B cell (primary cell): Measurements from ENCODE around the gene TMEM260. TPM values are rescaled to one million over a fixed set of nuclear protein-coding genes. Genes with fewer than 3 reads are reported as not detected.

Experiments
- ATAC-seq: fragments of 200-7000 bp; cut with Tn5 transposase; one replicate; pipeline ENCODE4 v1.10.0; 2021; ENCODE audit warnings: low read depth, mild to moderate bottlenecking, moderate number of reproducible peaks, moderate library complexity
- CTCF ChIA-PET: fragments of 350-600 bp; sonication (Branson Sonifier 250); formaldehyde crosslinking; loops from one replicate; lab custom pipeline; 2021; ENCODE audit warnings: antibody characterized with exemption, inconsistent platforms; lab: Charles Lee
- POLR2A ChIA-PET: fragments of 350-600 bp; sonication (Branson Sonifier 250); formaldehyde crosslinking; loops from one replicate; lab custom pipeline; 2021; ENCODE audit warnings: antibody characterized with exemption; lab: Charles Lee
- DNase-seq: peaks from one replicate; pipeline ENCODE4 v3.0.0; 2013
- H2AFZ ChIP-seq: 2 replicates; pipeline ENCODE4 v1.6.1; 2012; ENCODE audit warnings: mild to moderate bottlenecking, low read depth, low read length; ENCODE audit not compliant: insufficient read depth, poor library complexity, severe bottlenecking
- H3K27ac ChIP-seq, 2 donors: 1 replicate in 1 of 2; 2 replicates in 1 of 2; pipeline ENCODE4 v1.5.1; 2012 to 2013; ENCODE audit warnings: low read length in 2 of 2, mild to moderate bottlenecking in 2 of 2, moderate library complexity in 1 of 2
- H3K27me3 ChIP-seq, 4 experiments: fragments of 200-600 bp in 1 of 4; sonication (generic) in 1 of 4; replicated peaks in 1 of 4; 1 replicate in 2 of 4; 2 replicates in 2 of 4; pipeline versions ENCODE4 v1.6.1 to v1.7.0; 2013 to 2016; ENCODE audit warnings: low read length in 3 of 4, mild to moderate bottlenecking in 2 of 4, mixed read lengths in 1 of 4, moderate library complexity in 1 of 4; ENCODE audit not compliant: insufficient read depth in 4 of 4, control insufficient read depth in 3 of 4; ENCODE audit errors: control extremely low read depth in 1 of 4
- H3K36me3 ChIP-seq, 2 experiments: replicated peaks in 1 of 2; 1 replicate in 1 of 2; 2 replicates in 1 of 2; pipeline versions ENCODE4 v1.6.1 to v1.7.1; 2013; ENCODE audit warnings: low read length in 1 of 2; ENCODE audit not compliant: insufficient read depth in 2 of 2, control insufficient read depth in 1 of 2; ENCODE audit errors: control extremely low read depth in 1 of 2, extremely low read depth in 1 of 2
- H3K4me1 ChIP-seq, 2 donors: fragments of 200-600 bp in 1 of 2; sonication (generic) in 1 of 2; 1 replicate in 1 of 2; 2 replicates in 1 of 2; pipeline versions ENCODE4 v1.5.1 to v1.6.1; 2013 to 2017; ENCODE audit warnings: low read length in 2 of 2; ENCODE audit not compliant: control insufficient read depth in 2 of 2, insufficient read depth in 2 of 2
- H3K4me2 ChIP-seq: replicated peaks from 2 replicates; pipeline ENCODE3; 2012; ENCODE audit warnings: mild to moderate bottlenecking, low read depth, low read length; ENCODE audit not compliant: poor library complexity, severe bottlenecking
- H3K4me3 ChIP-seq, 5 experiments: fragments of 200-600 bp in 1 of 5; sonication (generic) in 1 of 5; 1 replicate in 3 of 5; 2 replicates in 2 of 5; pipeline versions ENCODE4 v1.5.1 to v1.7.0; 2011 to 2016; ENCODE audit warnings: low read length in 4 of 5, mild to moderate bottlenecking in 4 of 5, low read depth in 2 of 5, control low read depth in 1 of 5, moderate library complexity in 1 of 5; ENCODE audit not compliant: insufficient read depth in 1 of 5; ENCODE audit errors: control extremely low read depth in 1 of 5, extremely low read depth in 1 of 5
- H3K79me2 ChIP-seq: fragments of 200-600 bp; sonication (generic); one replicate; pipeline ENCODE4 v1.6.0; 2016; ENCODE audit warnings: low read length; ENCODE audit not compliant: control insufficient read depth, insufficient read depth
- H3K9ac ChIP-seq: fragments of 200-600 bp; sonication (generic); 2 replicates; pipeline ENCODE4 v1.6.1; 2017; ENCODE audit warnings: mild to moderate bottlenecking, low read length, moderate library complexity
- H3K9me3 ChIP-seq, 3 donors: one replicate each; pipeline versions ENCODE4 v1.6.1 to v1.7.1; 2013; ENCODE audit warnings: low read length in 2 of 3; ENCODE audit not compliant: control insufficient read depth in 2 of 3, insufficient read depth in 1 of 3; ENCODE audit errors: control extremely low read depth in 1 of 3
- H4K20me1 ChIP-seq: 2 replicates; pipeline ENCODE4 v1.6.0; 2012; ENCODE audit warnings: mild to moderate bottlenecking, low read length; ENCODE audit not compliant: insufficient read depth, control insufficient read depth, poor library complexity, severe bottlenecking
- H3K27ac Mint-ChIP-seq: one replicate; pipeline ENCODE4 v1.8.0; 2021; ENCODE audit warnings: mixed read lengths
- H3K27me3 Mint-ChIP-seq: one replicate; pipeline ENCODE4 v1.8.0; 2021; ENCODE audit warnings: mixed read lengths
- H3K4me1 Mint-ChIP-seq: one replicate; pipeline ENCODE4 v1.8.0; 2021; ENCODE audit warnings: mixed read lengths
- H3K4me3 Mint-ChIP-seq: one replicate; pipeline ENCODE4 v1.8.0; 2021; ENCODE audit warnings: mixed read lengths
- H3K9me3 Mint-ChIP-seq: one replicate; pipeline ENCODE4 v1.8.0; 2022; ENCODE audit warnings: mixed read lengths; ENCODE audit not compliant: insufficient read depth
- EZH2 ChIP-seq: IDR thresholded peaks from 2 replicates; pipeline ENCODE4 v1.6.1; 2012; ENCODE audit warnings: borderline replicate concordance, low read depth, mild to moderate bottlenecking, moderate library complexity, low read length; ENCODE audit not compliant: insufficient read depth, poor library complexity, severe bottlenecking
- WGBS: methylation state at CpG from one replicate; pipeline ENCODE4 v1.1.5; 2013; ENCODE audit warnings: missing lambda C conversion rate; ENCODE audit not compliant: insufficient coverage; 5-methylcytosine and 5-hydroxymethylcytosine counted together
- intact Hi-C: fragments of 100-400 bp; cut with micrococcal nuclease; formaldehyde crosslinking; loops from one replicate; pipeline ENCODE4 v1.10.0; 2022
- polyA plus RNA-seq: library from polyadenylated mRNA; depleted of rRNA; stranded (reverse); fragments of >200 nt; gene quantifications from 2 replicates; pipeline ENCODE4 v1.2.3, GENCODE V29; 2012
- total RNA-seq, 2 donors: library from RNA; stranded (reverse); fragments of 120-200 nt in 1 of 2; gene quantifications; 1 replicate in 1 of 2; 2 replicates in 1 of 2; pipeline versions ENCODE4 v1.2.3 to v1.2.4, GENCODE V29; 2013 to 2022
- TF ChIP-seq, protein P1 (sequence below): fragments of 200-600 bp; IDR thresholded peaks from one replicate; pipeline ENCODE4 v1.8.0; 2022; ENCODE audit warnings: antibody characterized with exemption, mild to moderate bottlenecking

The TMEM260 gene
- total and polyA plus RNA-seq, 2 donors (not counting 1 experiment from before 2014, with no cell fraction given), result 14.2 to 33.9 TPM

DNA sequence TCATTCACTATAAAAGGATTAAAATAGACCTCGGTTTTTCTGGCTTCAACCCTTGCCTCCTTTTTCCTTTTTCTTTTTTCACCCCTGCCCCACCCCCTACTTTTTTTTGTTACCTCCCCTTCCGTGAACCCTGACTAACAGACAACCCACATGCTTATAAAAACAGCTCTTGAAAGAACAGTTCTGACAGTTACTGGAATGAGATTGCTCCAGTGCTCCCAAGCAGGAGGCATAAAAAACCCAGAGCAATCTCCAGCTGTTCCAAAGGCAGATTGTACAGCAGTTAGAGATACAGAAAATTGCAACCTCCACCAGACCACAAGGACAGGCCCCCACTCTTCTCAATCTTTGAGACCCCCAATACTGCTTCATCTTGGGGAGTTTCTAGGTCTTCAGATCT, 29.9 kb upstream of the TMEM260 start:
- Histone ChIP-seq H3K9ac (no peak overlapping the region), H3K27ac (no peak overlapping the region), H3K27me3 (peaks cover 0 to 4% (median 1%) of the 10 kb centered on the region in 4 experiments), H3K4me3 (no peak overlapping the region), H3K4me1 (no peaks in the 10 kb centered on the region), H3K4me2 (no peak overlapping the region), H3K36me3 (no peaks in the 10 kb centered on the region), H3K79me2 (no peaks in the 10 kb centered on the region), H2AFZ (no peak overlapping the region), H4K20me1 (no peaks in the 10 kb centered on the region), H3K9me3 (no peaks in the 10 kb centered on the region)
- Mint-ChIP-seq H3K4me3 (no peak overlapping the region), H3K27ac (no peak overlapping the region), H3K27me3 (peaks cover 30% of the 10 kb centered on the region), H3K9me3 (no peaks in the 10 kb centered on the region), H3K4me1 (no peaks in the 10 kb centered on the region)
- ATAC-seq (no peak), DNase-seq (no peak)
- POLR2A ChIA-PET, result no interaction called here
- intact Hi-C loops, result no loop called here
- CTCF ChIA-PET, result no interaction called here
- 78% methylated on average over 2 of the region's 2 CpGs for WGBS
- TF ChIP-seq, protein P1, sequence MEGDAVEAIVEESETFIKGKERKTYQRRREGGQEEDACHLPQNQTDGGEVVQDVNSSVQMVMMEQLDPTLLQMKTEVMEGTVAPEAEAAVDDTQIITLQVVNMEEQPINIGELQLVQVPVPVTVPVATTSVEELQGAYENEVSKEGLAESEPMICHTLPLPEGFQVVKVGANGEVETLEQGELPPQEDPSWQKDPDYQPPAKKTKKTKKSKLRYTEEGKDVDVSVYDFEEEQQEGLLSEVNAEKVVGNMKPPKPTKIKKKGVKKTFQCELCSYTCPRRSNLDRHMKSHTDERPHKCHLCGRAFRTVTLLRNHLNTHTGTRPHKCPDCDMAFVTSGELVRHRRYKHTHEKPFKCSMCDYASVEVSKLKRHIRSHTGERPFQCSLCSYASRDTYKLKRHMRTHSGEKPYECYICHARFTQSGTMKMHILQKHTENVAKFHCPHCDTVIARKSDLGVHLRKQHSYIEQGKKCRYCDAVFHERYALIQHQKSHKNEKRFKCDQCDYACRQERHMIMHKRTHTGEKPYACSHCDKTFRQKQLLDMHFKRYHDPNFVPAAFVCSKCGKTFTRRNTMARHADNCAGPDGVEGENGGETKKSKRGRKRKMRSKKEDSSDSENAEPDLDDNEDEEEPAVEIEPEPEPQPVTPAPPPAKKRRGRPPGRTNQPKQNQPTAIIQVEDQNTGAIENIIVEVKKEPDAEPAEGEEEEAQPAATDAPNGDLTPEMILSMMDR, result no peak
- no peak for TF ChIP-seq EZH2

DNA sequence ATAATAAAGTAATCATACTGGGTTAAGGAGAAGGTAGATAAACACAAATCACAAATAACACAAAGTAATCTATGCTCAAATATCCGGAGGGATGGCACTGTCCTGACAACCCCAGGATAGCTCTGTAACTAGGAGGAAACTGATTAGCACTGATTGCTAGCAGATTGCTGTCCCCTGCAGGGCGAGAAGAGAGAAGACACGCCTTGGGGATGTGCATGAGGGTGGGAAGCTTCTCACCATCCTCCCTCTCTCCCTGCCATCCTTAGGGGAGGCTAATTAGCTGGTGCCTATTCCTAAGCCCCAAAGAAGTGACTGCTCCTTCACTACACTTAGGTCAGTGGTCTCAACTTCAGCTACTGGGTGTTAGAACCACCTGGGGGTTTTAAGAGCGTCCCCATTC, 27.0 kb upstream of the TMEM260 start:
- no peaks in the 10 kb centered on the region for H3K4me1 ChIP-seq
- Mint-ChIP-seq H3K4me3 (no peak overlapping the region), H3K4me1 (no peaks in the 10 kb centered on the region), H3K27me3 (peaks cover 47% of the 10 kb centered on the region), H3K9me3 (no peaks in the 10 kb centered on the region), H3K27ac (no peak overlapping the region)
- no peak for DNase-seq
- H3K36me3 ChIP-seq, result no peaks in the 10 kb centered on the region
- no peak for ATAC-seq
- no peak overlapping the region for H3K27ac ChIP-seq
- H3K79me2 ChIP-seq, result no peaks in the 10 kb centered on the region
- peaks cover 0 to 14% (median 2%) of the 10 kb centered on the region in 4 experiments for H3K27me3 ChIP-seq
- H2AFZ ChIP-seq, result no peak overlapping the region
- TF ChIP-seq, protein P1, result no peak
- no peak for TF ChIP-seq EZH2
- CTCF ChIA-PET, result no interaction called here
- no peak overlapping the region for H3K4me3 ChIP-seq
- no peak overlapping the region for H3K9ac ChIP-seq
- H4K20me1 ChIP-seq, result no peaks in the 10 kb centered on the region
- intact Hi-C loops, result no loop called here
- whole genome bisulfite sequencing, result no CpG with 5 or more reads among the region's 4 CpGs
- H3K9me3 ChIP-seq, result no peaks in the 10 kb centered on the region
- POLR2A ChIA-PET, result no interaction called here
- no peak overlapping the region for H3K4me2 ChIP-seq
